ENCODE data around the gene WT1.
"Not testable (repeated sequence)": the region's sequence is repeated elsewhere in the genome, so short reads cannot be mapped to it uniquely, and the experiment has no call there.

Gene WT1

DNA sequence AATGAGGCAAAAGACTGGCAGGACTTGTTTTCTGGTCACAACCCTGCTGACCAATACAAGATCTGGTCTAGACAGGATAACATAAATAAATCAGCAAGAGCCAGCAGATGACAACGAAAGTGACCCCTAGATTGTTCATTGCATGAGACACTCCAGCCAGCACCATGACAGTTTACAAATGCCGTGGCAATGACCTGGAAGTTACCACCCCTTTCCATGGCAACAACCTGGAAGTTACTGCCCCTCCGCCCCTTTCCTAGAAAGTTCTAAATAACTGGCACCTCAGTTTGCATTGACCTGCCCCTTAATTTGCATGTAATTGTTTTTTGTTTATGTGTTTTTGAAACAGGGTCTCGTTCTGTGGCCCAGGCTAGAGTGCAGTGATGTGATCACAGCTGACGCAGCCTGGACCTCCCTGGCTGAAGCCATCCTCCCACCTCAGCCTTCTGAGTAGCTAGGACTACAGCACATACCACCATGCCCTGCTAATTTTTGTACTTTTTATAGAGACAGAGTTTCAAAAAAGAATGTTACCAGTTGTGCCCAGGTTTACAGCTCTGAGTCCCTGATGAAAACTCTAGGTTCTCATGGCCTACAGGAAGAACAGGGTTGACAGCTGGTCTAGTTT is 38.1 kb upstream of the WT1 start:
- Histone ChIP-seq H2AFZ (ENCODE audit: low read depth, low read length) (0 out of 2 replicates have a peak overlapping the region, but pooled peaks have one; percentile 22), H3K9ac (ENCODE audit: low read depth, low read length) (no peak overlapping the region), H3K4me1 (ENCODE audit: insufficient read depth, low read length) (peaks cover 23% of the 10 kb centered on the region), H4K20me1 (ENCODE audit: insufficient read depth, low read length) (no peaks in the 10 kb centered on the region), H3K36me3 (ENCODE audit: insufficient read depth, low read length) (no peaks in the 10 kb centered on the region), H3K4me3 (ENCODE audit: low read depth in 1 of 2, low read length in 2 of 2) (no peak overlapping the region), H3K27me3 (ENCODE audit: insufficient read depth, low read length, poor library complexity) (no peaks in the 10 kb centered on the region), H3K79me2 (ENCODE audit: insufficient read depth, low read length) (no peaks in the 10 kb centered on the region), H3K4me2 (ENCODE audit: insufficient read depth, low read length) (no peak overlapping the region), H3K27ac (ENCODE audit: low read length) (no peak overlapping the region), H3K9me3 (ENCODE audit: insufficient read depth, low read length, severe bottlenecking) (no peaks in the 10 kb centered on the region)
- ATAC-seq (ENCODE audit: insufficient read depth, low read depth) (no peak), DNase-seq (no peak)
- no peak for TF ChIP-seq EZH2 (IDR thresholded peaks at IDR 0.05; ENCODE audit: borderline replicate concordance, low read depth, low read length, severe bottlenecking)
- TF ChIP-seq, protein P1, sequence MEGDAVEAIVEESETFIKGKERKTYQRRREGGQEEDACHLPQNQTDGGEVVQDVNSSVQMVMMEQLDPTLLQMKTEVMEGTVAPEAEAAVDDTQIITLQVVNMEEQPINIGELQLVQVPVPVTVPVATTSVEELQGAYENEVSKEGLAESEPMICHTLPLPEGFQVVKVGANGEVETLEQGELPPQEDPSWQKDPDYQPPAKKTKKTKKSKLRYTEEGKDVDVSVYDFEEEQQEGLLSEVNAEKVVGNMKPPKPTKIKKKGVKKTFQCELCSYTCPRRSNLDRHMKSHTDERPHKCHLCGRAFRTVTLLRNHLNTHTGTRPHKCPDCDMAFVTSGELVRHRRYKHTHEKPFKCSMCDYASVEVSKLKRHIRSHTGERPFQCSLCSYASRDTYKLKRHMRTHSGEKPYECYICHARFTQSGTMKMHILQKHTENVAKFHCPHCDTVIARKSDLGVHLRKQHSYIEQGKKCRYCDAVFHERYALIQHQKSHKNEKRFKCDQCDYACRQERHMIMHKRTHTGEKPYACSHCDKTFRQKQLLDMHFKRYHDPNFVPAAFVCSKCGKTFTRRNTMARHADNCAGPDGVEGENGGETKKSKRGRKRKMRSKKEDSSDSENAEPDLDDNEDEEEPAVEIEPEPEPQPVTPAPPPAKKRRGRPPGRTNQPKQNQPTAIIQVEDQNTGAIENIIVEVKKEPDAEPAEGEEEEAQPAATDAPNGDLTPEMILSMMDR (IDR thresholded peaks at IDR 0.05; ENCODE audit: borderline replicate concordance, extremely low read depth, low read length, poor library complexity, severe bottlenecking), result no peak

DNA sequence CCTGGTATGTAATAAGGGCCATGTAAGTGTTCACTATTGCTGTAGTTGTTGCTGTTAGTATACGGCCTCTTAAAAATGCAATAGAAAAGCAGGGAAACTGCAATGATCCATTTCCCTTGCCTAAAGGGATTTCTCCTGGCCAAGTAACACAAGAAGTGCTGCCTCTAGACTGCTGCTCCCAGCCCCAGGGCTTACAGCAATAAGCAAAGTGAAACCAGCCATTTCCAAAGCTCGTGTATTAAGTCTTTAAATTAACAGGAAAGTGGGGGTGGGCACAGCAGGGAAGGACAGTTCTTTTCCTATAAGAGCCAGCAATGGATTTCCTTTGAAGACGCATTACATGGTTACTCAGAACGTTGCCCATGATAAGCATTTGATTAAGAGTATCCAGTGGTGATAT is 36.9 kb upstream of the WT1 start:
- Histone ChIP-seq H3K79me2 (ENCODE audit: insufficient read depth, low read length) (no peaks in the 10 kb centered on the region), H3K9ac (ENCODE audit: low read depth, low read length) (no peak overlapping the region), H3K4me3 (ENCODE audit: low read depth in 1 of 2, low read length in 2 of 2) (no peak overlapping the region), H4K20me1 (ENCODE audit: insufficient read depth, low read length) (no peaks in the 10 kb centered on the region), H3K4me1 (ENCODE audit: insufficient read depth, low read length) (peaks cover 20% of the 10 kb centered on the region), H3K36me3 (ENCODE audit: insufficient read depth, low read length) (no peaks in the 10 kb centered on the region), H3K9me3 (ENCODE audit: insufficient read depth, low read length, severe bottlenecking) (no peaks in the 10 kb centered on the region), H3K27me3 (ENCODE audit: insufficient read depth, low read length, poor library complexity) (no peaks in the 10 kb centered on the region), H2AFZ (ENCODE audit: low read depth, low read length) (peak overlapping the region; percentile 57), H3K27ac (ENCODE audit: low read length) (peak overlapping the region; percentile 10; the same call in 1 of the 2 replicates), H3K4me2 (ENCODE audit: insufficient read depth, low read length) (no peak overlapping the region)
- ATAC-seq (ENCODE audit: insufficient read depth, low read depth), result no peak
- no peak for TF ChIP-seq EZH2 (IDR thresholded peaks at IDR 0.05; ENCODE audit: borderline replicate concordance, low read depth, low read length, severe bottlenecking)
- TF ChIP-seq, protein P1 (IDR thresholded peaks at IDR 0.05; ENCODE audit: borderline replicate concordance, extremely low read depth, low read length, poor library complexity, severe bottlenecking), result no peak
- no peak for DNase-seq

DNA sequence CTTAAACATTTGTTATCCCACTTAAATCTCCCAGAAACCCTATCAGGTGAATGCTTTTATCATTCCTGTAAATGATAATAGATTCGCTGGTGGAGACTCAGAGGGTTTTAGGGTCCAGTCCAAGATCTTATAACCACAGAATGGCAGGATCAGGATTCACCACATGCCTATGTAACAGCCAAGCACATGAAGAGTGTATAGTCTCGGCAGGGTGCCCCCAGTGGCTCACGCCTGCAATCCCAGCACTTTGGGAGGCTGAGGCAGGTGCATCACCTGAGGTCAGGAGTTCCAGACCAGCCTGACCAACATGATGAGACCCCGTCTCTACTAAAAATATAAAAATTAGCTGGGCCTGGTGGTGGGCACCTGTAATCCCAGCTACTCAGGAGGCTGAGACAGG is 36.2 kb upstream of the WT1 start:
- not testable (repeated sequence) for H3K9ac ChIP-seq (ENCODE audit: low read depth, low read length); H3K36me3 ChIP-seq (ENCODE audit: insufficient read depth, low read length); H3K4me3 ChIP-seq (ENCODE audit: low read depth in 1 of 2, low read length in 2 of 2); H3K27me3 ChIP-seq (ENCODE audit: insufficient read depth, low read length, poor library complexity); H4K20me1 ChIP-seq (ENCODE audit: insufficient read depth, low read length); H3K79me2 ChIP-seq (ENCODE audit: insufficient read depth, low read length); H3K4me2 ChIP-seq (ENCODE audit: insufficient read depth, low read length); ATAC-seq (ENCODE audit: insufficient read depth, low read depth); H3K9me3 ChIP-seq (ENCODE audit: insufficient read depth, low read length, severe bottlenecking); DNase-seq
- TF ChIP-seq, protein P1 (IDR thresholded peaks at IDR 0.05; ENCODE audit: borderline replicate concordance, extremely low read depth, low read length, poor library complexity, severe bottlenecking), result peak; percentile 16
- H3K27ac ChIP-seq (ENCODE audit: low read length), result 0 out of 2 replicates have a peak overlapping the region, but pooled peaks have one; percentile 32
- H2AFZ ChIP-seq (ENCODE audit: low read depth, low read length), result peak overlapping the region; percentile 10; the same call in 1 of the 2 replicates
- peaks cover 20% of the 10 kb centered on the region for H3K4me1 ChIP-seq (ENCODE audit: insufficient read depth, low read length)

Data from DND-41 (cell line).